Activated CD4-positive, alpha-beta T cell treated with anti-CD3 and anti-CD28 coated beads for 1 hour (primary cell): ENCODE results near the gene NME4.
"Not testable (repeated sequence)": the region's sequence is repeated elsewhere in the genome, so short reads cannot be mapped to it uniquely, and the experiment has no call there.

Experiments used
- DNase-seq: peaks from one replicate; pipeline ENCODE4 v3.0.0-alpha.2; 2020

Gene NME4

DNA sequence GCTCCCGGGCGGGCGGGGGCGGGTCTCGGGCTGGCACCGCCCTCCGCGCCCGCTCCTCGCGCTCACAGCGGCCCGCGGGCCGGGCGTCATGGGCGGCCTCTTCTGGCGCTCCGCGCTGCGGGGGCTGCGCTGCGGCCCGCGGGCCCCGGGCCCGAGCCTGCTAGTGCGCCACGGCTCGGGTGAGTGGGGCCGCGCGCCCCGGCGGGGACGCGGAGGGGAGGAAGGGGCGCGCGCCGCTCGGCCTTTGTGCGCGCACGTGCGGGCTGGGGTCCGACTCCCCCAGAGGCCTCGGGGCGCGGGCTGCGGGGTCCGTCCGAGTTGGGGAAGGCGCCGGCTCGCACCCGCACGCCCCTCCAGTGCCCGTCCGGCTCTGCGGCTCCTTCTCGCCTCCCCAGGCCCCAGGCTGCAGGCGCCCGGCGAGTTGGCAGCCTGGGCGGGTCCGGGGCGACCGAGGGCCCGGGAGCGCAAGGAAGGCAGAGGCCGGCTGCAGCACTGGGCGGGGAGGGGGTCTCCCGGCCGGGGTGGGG is at the start of gene NME4:
Gene NME4, plus strand, starts transcription at position 65 of the 527 bp plus-strand sequence. Its CDS starts 24 bp downstream, at position 89.
- DNase-seq: no peak

- DNase-seq: no peak
Measured at GRCh38 chr16:347203-347602, 49.8 kb upstream of the NME4 start.

- DNase-seq: not testable (repeated sequence)
Measured at GRCh38 chr16:348495-348894, 48.5 kb upstream of the NME4 start.

GRCh38 chr16:349211-349610 is 47.8 kb upstream of the NME4 start:
- DNase-seq: no peak

- no peak for DNase-seq
Measured at GRCh38 chr16:350203-350602, 46.8 kb upstream of the NME4 start.

DNA sequence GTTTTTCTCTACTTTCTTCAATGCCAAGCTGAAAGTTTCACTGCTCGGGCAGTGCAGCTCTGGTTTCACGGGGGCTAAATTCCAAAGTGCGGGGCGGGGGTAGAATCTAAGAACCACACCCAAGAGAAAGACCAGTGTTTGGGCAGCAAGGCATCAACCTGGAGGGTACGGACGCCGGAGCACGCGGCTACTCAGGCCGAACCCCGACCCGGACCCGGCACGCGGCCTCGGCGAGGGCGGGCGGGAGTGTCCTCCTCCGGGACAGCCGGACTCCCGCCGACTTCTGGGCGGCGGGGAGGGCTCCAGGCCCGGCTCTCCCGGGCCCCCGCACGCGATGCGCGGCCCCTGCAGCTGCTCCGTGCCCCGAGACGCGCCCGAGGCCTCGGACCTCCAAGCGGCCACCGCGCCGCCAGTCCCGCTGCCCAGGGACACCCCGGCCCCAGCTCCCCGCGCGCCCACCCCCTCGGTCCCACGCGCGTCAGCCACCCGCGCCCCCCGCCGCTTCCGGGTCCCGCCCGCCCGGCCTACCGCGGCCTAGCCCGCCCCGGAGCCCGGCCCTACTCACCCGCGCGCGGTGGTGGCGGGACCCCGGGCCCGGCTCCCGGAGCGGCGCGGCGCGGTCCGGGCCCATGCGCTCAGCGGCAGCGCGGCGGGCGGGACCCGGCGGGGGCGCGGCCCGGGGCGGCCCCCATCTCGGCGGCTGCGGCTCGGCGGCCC is 45.0 kb upstream of the NME4 start:
- no peak for DNase-seq

DNA sequence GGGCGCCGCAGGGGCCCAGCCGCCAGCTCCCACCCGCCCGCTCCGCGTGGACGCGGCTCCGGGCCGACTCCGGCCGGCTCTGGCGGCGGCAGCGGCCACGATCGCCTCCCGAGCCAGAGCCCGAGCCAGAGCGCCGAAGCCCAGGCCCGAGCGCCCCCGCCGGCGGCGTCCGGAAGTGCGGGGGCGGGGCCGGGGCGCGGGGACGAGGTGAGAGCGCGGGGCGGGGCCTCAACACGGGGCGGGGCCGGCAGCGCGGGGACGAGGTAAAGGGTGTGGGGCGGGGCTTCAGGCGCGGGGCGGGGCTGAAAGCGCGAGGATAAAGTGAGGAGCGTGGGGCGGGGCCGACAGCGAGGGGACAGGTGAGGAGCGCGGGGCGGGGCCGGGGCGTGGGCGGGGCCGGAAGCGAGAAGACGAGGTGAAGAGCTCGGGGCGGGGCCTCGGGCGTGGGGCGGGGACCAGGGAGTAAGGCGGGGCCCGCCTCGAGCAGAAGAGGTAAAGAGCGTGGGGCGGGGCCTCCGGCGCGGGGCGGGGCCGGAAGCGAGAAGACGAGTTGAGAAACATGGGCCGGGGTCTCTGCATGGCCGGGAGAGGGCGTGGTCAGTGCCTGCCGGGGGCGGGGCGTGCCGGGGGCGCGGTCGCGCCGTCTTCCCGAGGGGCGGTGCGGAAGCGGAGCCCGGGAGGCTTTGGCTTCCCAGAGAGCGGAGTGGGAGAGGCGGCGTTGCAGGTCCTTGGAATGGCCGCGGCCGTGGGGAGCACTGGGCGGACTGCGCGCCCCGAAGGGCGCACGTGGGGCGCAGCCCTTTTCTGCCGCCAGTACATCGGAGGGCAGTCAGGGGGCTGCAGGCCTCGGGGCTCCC is 44.2 kb upstream of the NME4 start, which contains the start of gene AXIN1:
Gene AXIN1, minus strand, starts transcription at position 177 of the 857 bp plus-strand sequence. CDS start 5,698 bp downstream, outside the sequence.
- peak; percentile 100 for DNase-seq

DNA sequence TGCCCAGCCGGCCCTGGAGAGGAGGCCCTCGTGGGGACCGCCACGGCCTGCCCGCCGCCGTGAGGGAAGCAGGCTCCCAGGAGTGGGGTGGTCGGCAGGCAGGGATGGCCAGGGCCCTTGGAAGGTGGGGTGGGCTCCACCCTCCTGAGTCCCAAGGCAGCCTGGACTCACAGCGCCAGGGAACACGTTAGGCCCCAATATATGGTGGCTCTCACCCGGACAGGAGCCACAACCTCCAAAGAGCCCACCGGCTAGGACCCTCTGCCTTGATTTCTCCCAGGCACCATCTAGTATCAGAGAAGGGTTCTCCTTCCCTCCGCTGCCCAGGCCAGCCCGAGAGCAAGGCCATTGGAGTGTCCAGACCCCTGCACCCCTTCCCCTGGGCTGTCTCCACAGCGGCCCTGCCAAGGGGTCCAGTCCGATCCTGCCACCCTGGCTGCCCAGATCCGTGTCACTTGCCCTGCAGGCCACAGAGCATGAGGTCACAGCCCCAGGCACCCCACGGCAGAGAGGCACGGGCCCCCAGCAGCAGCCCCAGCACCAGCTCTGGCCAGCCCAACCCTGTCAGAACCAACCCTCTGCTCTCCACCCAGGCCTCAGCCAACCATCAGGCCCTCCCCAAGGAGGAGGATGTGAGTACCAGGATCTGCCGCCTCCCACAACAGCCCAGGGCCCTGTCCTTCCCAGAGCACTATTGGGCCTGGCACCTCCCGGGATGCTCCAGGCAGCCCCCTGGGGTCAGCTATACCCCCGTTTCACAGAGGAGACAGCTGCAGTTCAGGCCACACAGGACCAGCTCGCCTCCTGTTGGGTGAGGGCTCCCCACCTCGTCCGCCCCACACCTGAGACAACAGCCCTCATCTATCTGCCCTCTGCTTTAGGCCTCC is 43.4 kb upstream of the NME4 start:
- DNase-seq: no peak

- no peak for DNase-seq
Measured at GRCh38 chr16:354291-354881, 42.6 kb upstream of the NME4 start.

GRCh38 chr16:354971-355461 is 42.0 kb upstream of the NME4 start:
- DNase-seq: no peak

DNA sequence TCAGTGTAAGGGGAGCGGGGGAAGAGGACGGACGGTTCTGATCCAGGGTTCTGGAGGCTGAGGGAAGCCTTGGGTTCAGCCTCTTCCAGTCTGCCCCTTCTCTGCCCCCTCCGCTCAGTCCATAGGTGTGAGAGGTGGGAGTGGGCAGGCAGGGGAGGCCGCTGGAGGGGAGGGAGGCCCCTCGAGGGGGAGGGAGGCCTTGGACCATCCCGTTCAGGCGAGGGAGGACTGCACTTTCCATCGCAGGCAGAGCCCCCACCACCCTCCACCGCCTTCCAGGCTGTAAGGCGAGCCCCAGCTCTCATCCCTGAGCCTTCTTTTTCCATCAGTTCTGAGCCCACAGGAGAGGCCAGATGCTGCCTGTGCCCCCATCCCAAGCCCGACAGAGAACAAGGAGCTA is 40.3 kb upstream of the NME4 start:
- DNase-seq: no peak

GRCh38 chr16:359067-359763 is 37.8 kb upstream of the NME4 start:
- DNase-seq: no peak

- no peak for DNase-seq
Measured at GRCh38 chr16:359871-360697, 36.9 kb upstream of the NME4 start.

- no peak for DNase-seq
Measured at GRCh38 chr16:360698-361336, 36.2 kb upstream of the NME4 start.

- DNase-seq: no peak
Measured at GRCh38 chr16:361341-361871, 35.6 kb upstream of the NME4 start.

- peak; percentile 64 for DNase-seq
Measured at GRCh38 chr16:361872-362701, 34.9 kb upstream of the NME4 start.

DNA sequence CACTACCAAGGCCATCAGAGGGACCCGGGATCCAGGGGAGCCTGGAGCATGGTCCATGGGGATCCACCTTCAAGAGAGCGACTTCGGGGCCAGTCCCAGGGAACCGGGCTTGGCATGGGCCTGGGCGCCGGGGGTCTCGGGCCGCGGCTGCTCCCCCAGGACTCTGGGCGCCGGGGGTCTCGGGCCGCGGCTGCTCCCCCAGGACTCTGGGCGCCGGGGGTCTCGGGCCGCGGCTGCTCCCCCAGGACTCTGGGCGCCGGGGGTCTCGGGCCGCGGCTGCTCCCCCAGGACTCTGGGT is 34.3 kb upstream of the NME4 start:
- not testable (repeated sequence) for DNase-seq

- DNase-seq: no peak
Measured at GRCh38 chr16:363110-363765, 33.8 kb upstream of the NME4 start.
